Left cardiac atrium (tissue), 4 donors: ENCODE results near the gene L2HGDH. TPM values are rescaled to one million over a fixed set of nuclear protein-coding genes. Genes with fewer than 3 reads are reported as not detected.

Experiments
- ATAC-seq, 2 donors: fragments of 200-7000 bp; cut with Tn5 transposase; one replicate each; pipeline ENCODE4 v1.9.1; 2020; ENCODE audit warnings: mild to moderate bottlenecking in 2 of 2, moderate library complexity in 2 of 2
- DNase-seq: peaks from one replicate; pipeline ENCODE4 v3.0.0-alpha.2; 2020
- intact Hi-C, 2 donors: fragments of 100-400 bp; cut with DNase I; formaldehyde crosslinking; loops; one replicate each; pipeline versions ENCODE4 v1.14.1 to v1.15.1; 2022 to 2023
- total RNA-seq, 2 donors: library from RNA; stranded (reverse); fragmentation: NEBNext Ultra II Directional; extraction: Animal tissue kit (Norgen Biotek cat#: 25700); gene quantifications; one replicate each; pipeline ENCODE4 v1.2.1, GENCODE V29; 2021
- donor health status: DM: no; HTN: yes; CAD: no.
- donor health status: DM: no; HTN: yes; CAD: no; lungs with severe emphysema.
- donor health status: DM: yes; HTN: yes; CAD: no.
- donor health status: Dilated cardiomyopathy.

L2HGDH gene
- total RNA-seq, 2 donors from 2014 or later: 8.8 to 9.2 TPM

DNA sequence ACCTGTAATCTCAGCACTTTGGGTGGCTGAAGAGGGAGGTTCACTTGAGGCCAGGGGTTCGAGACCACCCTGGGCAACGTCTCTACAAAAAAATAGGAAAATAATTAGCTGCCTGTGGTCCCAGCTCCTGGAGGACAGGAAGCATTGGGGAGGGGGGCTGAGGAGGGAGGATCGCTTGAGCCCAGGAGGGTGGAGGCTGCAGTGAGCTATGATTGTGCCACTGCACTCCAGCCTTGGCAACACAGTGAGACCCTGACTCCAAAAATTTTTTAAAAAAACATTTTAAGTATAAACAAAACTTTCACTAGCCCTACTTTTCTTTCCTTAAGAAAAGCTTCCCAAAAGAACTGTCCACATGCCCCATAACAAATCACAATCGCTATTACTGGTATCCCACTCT lies 1.6 kb downstream of the L2HGDH start:
- ATAC-seq (no peak), DNase-seq (no peak)
- intact Hi-C loops: no loop called here

DNA sequence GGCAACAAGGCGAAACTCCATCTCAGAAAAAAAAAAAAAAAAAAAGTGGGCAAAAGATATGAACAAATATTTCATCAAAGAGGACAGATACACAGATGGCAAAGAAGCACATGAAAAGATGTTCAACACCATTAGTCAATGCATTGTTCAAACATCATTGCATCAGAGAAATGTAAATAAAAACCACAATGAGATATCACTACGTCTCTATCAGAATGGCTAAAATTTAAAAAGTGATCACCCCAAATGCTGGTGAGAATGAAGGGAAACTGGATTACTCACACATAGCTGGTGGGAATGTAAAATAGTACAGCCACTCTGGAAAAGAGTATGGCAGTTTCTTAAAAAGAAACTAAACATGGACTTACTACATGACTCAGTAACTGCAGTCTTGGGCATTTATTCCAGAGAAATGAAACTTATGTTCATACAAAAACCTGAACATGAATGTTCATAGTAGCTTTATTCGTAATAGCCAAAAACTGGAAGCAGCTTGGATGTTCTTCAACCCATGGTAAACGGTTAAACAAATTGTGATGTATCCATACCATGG lies 3.6 kb downstream of the L2HGDH start:
- no peak for DNase-seq
- intact Hi-C loops: no loop called here
- ATAC-seq: no peak

DNA sequence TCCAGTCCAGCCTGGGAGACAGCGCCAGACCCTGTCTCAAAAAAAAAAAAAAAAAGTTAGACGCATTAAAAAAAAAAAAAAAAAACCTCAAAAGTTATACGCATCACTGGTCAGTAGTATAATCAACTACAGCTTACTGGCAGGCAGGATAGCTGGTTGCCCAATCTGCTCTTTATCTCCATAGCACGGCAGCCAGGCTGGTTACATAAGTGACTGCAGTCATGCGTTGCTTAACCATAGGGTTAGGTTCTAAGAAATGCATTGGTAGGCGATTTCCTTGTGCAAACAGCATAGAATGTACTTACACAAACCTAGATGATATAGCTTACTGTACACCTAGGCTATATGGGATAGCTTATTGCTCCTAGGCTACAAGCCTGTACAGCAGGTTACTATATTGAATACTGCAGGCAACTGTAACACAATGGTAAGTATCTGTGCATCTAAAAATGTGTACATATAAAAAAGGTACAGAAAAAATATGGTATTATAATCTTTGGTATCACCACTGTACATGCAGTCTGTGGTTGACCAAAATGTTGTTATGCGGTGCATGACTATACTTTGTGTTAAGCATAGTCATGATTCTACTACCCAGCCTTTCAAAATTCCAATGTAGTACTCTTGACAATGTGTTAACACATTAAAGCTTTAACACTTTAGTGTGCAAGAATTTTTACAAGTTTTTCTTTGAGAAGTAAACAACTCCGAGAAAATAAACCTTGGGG lies 8.1 kb downstream of the L2HGDH start:
- intact Hi-C loops: no loop called here
- DNase-seq (no peak), ATAC-seq (peak; percentile 59 to 91)

DNA sequence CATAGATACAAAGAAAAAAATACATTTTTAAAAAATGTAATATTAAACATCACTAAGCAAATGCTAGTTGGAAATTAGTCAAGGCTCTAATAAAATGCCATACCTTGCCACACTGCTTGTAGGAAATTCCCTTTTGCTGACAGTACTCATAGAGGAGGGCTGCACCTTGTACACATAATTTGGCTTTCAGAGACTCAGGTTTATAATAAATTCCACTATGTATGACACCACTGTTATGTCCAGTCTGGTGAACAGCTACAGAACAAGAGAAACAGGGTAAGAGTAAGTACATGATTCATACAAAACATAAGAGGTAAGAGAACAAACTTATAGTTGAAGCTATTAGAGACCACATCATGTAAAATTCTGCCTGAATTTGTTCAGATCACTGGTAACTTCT lies 10.1 kb downstream of the L2HGDH start:
- DNase-seq (no peak), ATAC-seq (no peak)
- intact Hi-C loops: no loop called here

DNA sequence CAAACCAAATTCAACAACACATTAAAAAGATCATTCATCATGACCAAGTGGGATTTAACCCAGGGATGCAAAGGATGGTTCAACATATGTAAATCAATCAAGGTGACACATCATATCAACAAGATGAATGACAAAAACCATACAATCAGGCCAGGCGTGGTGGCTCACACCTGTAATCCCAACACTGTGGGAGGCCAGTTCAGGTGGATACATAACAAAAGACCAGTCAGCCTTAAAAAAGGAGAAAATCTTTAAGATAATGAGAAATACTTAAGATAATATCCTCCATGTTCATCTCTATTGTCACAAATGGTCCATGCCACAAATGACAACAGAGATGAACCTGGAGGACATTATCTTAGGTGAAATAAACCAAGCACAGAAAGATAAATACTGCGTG lies 12.4 kb downstream of the L2HGDH start:
- DNase-seq (no peak), ATAC-seq (no peak)
- intact Hi-C loops: no loop called here

DNA sequence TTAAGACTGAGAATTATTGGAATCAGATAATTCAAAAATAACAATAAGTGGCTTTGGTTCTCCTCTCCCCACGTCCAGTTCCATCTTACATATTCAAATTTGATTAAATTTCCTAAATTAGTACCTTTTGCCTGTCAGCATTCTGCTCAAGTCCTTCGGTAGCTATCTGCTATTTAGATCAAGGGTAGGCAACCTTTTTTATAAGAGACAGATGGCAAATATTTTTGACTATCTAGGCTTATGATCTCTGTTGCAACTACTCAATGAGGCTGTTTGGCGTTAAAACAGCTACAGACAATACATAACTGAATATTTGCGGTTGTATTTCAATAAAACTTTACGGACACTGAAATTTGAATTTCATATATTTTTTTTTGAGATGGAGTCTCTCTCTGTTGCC lies 21.7 kb downstream of the L2HGDH start:
- intact Hi-C loops: no loop called here
- DNase-seq (no peak), ATAC-seq (no peak)

DNA sequence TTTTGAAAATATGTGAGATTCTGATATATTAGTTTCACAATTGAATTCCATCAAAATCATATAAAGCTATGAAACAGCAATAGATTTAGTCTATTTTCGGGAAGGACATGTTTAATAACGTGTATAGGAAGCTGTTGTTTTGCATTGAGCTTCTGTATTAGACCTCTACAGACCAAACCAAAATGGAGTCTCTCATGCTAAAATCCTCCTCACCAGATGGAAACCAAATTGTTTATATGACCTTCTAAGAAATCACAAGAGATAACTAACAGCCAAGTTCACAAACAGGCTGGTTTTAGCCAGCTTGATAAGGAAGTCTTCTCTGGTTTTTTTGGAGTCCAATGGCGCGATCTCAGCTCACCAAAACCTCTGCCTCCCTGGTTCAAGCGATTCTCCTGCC lies 23.9 kb downstream of the L2HGDH start:
- no peak for DNase-seq
- intact Hi-C loops: no loop called here
- ATAC-seq: no peak

DNA sequence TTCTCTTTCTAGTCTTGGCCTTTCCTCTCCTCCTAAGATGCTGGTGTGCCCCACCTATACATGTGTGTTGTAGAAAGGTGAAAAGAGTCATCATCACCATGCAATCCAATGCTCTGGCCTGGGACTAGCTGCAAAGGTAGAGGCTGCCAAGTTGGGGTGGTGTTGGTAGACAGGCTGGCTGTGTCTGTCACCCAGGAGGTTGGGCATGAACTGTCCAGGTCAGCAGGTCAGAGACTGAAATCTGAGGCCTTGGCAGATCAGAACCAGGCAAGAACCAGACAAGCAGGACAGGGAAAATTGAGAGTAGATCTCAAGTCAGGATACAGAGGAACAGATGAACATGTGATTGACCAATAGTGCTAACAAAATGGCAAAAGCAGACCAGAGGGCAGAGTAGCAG lies 26.2 kb downstream of the L2HGDH start:
- ATAC-seq (no peak), DNase-seq (no peak)
- intact Hi-C loops: no loop called here

DNA sequence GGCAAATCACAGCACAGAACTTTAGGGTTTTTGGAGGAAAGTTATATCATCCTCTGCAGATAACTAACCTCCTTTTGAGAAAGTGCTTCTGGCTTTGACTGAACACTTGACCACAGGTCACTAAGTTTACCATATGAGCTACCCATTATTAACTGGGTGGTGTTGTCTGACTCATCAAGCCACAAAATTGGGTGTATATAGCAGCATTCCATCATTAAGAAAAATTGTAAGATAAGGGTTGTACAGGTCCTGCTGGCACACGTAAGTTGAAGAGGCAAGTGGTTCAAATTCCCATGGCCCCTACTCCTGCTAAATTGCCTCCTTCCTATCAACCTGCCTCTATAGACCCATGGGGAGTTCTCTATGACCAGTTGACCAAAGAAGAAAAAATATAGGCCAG lies 39.5 kb downstream of the L2HGDH start:
- intact Hi-C loops: no loop called here

DNA sequence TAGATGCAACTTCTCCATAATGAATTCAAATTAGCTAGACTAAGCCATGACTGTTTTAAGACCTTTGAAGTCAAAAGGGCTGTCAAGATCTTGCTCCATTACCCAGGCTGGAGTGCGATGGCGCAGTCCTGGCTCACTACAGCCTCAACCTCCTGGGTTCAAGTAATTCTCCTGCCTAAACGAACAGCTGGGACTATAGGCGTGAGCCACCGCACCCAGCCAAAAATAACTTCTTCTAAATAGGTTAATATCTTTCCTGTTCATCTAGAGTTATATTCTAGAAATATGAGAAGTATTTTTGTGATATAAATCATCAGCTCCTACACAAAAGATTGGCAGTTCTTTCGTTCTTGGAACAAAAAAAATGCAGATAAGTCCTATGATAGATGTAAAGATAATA lies 41.1 kb downstream of the L2HGDH start:
- intact Hi-C loops: no loop called here
- ATAC-seq (no peak), DNase-seq (no peak)

More for the DNA sequence above, 39.5 kb downstream of the L2HGDH start:
- DNase-seq (no peak), ATAC-seq (no peak)

DNA sequence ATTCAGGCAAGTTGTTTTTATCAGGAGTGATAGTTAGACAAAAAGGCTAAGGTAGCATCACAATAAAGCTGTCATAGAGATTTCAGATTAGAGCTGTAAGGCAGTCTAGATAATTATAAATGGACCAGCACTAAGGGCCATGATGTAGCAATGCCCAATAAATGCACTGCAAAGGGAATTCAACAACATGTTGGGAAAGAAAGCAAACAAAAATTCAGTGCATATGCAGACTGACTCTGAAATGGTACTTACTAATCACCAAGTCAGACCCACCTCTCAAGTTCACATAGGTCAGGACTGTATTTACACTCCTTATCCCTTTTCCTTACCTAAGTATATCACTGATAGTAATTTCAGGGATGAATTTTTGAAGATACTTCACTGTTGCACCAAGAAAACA lies 47.0 kb downstream of the L2HGDH start:
- DNase-seq: no peak

DNA sequence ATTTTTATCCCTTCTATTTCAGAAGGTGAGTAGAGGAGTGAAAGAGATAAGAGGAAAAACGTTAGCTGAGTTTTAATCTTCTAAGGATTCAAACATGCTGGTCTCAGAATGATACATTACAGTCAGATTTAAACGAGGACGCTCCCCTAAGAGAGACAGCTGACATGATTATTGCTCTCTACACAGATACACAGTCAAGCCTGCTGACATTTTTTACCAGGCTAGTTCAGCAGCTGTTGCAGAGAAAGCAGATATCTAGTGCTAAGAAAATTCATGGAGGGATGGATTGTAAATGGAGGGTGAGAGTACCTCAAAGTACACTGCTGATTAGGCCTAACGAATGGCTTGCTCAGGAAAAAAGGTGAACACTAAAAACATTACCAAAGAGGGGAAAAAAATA lies 48.7 kb downstream of the L2HGDH start:
- DNase-seq (no peak), ATAC-seq (no peak)
- intact Hi-C loops: no loop called here

More for the DNA sequence above, 47.0 kb downstream of the L2HGDH start:
- ATAC-seq: no peak
- intact Hi-C loops: no loop called here

DNA sequence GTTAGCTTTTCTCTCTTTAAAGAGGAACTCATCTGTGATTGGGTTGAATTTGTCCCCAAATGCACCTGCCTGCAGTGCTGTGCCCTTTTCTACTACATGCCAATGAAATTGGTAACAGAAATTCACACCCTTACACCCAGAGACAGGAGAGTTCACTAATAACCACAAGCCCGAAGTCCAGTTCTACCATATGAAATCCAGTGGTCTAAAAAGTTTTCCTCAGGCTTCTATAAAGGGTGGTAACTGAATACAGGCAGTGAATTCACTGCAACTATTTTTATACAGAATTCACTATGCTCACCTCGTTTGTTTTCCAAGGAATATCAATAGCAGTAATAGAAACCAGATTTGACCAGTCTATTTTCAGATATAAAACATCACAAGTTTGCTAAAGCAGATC lies 49.2 kb downstream of the L2HGDH start:
- ATAC-seq (no peak), DNase-seq (no peak)
- intact Hi-C loops: no loop called here

DNA sequence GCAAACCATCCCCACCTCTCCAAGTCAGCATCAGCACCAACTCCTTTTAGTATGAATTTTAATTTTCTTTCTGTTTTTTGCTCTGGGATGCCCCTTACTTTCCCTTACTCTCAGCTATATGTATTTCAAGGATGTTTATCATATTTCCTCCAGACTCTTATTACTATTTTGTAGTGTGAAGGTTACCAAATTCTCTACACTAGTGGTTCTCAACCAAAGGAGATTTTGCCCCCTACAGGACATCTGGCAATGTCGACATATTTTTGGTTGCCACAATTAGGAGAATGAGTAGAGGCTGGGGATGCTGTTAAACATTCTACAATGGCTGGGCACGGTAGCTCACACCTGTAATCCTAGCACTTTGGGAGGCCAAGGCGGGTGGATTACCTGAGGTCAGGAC lies 51.5 kb downstream of the L2HGDH start:
- DNase-seq: no peak
- ATAC-seq: peak in 1 of 2 donors; percentile 49

DNA sequence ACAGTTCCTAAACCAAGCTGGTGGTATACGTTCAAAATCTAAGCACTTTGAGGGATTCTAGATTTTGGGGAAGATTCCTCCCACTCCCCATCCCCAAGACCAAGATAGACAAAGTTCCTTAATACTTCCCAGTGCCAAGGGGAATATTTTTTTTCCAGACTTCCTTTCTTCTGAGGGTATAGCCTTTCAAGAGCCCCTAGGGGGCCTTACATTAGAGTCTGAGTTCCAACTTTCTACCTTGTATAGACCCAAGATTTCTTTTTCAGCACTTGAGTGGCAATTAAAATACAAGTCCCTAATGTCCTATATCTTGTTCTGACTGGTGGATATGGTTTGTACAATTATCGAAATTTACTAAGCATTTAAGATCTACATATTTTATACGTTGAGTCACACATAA lies 52.0 kb downstream of the L2HGDH start:
- intact Hi-C loops: no loop called here
- ATAC-seq (no peak), DNase-seq (no peak)

More for the DNA sequence above, 51.5 kb downstream of the L2HGDH start:
- intact Hi-C loops: no loop called here

DNA sequence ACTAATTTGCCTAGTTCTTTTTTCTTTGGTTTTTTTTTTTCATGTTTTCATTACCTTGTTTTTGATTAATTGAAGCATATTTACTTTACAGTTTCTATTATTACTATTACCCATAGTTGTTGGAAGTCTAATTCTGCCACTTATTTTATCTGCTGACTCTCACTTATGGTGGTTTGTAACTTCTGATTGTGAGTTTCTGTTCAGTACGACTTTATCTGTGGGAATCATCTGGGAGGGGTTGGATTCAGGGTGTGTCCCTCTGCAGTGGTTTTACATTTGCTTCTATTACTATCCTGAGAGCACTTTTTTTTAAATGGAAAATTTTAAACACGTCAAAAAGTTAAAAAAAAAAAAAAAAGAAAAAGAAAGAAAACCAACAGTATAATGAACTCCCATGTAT lies 54.3 kb downstream of the L2HGDH start:
- intact Hi-C loops: no loop called here
- ATAC-seq: peak in 1 of 2 donors; percentile 45
- no peak for DNase-seq

DNA sequence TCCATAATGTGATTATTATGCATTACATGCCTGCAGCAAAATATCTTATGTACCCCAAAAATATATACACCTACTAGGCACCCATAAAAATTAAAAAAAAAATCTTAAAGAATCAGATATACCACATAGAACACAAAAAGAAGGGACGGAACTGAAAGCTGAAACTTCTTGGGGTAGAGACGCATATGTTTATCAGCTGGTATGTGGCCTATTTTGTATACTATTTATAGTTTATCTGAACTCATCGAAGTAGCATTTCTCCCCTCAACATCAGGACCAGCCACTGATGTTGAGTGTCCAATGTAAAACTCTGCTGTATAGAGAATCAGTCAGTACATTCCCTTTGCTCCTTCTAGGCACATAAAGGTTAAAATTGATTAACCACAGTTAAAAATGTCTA lies 57.8 kb downstream of the L2HGDH start:
- DNase-seq (no peak), ATAC-seq (no peak)
- intact Hi-C loops: no loop called here

DNA sequence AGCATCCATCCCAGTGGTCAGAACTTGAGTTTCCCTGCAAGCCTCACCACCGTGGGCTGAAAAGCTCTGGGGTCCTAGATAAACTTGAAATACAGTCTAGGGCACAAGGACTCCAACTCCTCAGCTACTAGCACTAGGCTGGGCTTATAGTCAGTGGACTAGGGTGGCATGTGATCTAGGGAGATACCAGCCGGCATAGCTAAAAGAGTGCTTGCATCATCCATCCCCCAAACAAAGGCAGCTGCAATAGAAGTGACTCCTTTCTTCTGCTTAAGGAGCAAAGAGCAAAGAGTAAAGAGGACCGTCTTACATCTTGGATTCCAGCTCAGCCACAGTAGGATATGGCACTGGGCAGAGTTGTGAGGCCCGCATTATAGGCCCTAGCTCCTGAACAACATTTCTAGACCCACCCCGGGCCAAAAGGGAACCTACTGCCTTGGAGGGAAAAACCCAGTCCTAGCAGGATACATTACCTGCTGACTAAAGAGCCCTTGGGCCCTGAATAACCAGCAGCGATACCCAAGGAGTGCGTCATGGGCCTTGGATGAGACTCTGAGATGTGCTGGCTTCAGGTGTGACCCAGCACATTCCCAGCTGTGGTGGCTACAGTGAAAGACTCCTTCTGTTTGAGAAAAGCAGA lies 62.8 kb downstream of the L2HGDH start:
- no peak for ATAC-seq
- intact Hi-C loops: no loop called here
- no peak for DNase-seq

DNA sequence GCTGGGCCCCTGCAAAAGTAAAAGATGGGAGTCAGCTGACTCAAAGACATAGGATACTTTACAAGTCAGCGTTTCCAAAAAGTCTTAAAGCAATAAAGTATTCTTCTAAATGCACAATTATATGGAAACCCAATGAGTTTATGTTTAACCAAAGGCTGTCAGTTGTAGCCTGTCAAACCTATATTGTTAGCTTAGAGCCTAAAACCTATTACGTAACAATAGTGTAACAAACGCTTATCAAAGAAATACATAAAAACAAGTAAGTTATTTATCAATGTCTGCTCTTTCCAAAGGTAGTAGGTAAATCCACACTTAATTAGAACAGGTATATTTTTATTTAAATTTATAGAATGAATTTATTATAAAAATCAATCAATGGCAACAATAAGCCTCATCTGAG lies 64.8 kb downstream of the L2HGDH start:
- ATAC-seq (no peak), DNase-seq (no peak)
- intact Hi-C loops: no loop called here

DNA sequence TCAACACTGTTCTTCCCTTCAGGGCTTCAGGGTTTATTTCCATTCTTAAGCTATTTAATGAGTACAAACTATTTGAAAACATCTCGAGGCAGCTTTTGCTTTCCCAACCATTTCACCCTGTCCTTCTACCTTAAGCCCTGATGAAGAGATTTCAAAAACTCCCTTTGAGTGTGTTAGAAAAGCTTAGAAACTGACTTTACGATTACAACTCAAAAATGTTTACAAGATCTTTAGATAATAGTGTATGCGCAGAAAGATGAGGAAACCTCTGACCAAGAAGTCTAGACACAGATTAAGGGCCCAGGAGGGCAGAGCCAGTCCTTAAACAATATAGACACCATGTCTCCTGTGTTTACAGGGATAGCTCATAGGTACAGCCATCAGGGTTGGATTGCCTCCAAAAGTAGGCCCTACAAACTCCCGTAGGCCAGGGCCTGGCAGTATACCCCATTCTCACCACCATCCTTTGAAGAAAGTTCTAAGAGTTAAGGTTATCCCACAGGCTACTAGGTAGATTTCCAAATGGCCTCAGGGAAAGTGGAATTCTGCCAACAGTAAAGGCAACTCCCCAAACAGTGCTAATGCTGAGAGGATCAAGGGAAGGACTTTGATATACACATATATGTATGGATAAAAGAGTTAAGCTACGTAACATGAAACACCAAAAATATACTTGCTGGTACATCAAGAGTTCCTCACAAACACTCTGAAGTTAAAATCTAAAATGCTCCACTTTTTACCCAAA lies 69.3 kb downstream of the L2HGDH start:
- intact Hi-C loops: no loop called here
- ATAC-seq (no peak), DNase-seq (no peak)
